HepG2 (cell line): ENCODE data around the gene ABCB6. TPM values are rescaled to one million over a fixed set of nuclear protein-coding genes. Genes with fewer than 3 reads are reported as not detected.

ENCODE experiments used
- ARHGAP35 ChIP-seq: sonication (generic); formaldehyde crosslinking; IDR thresholded peaks from 2 replicates; pipeline ENCODE4 v1.9.0; 2022; ENCODE audit warnings: mild to moderate bottlenecking, inconsistent platforms, moderate library complexity, missing genetic modification reagents, borderline replicate concordance
- CBX5 ChIP-seq: sonication (generic); formaldehyde crosslinking; IDR thresholded peaks from 2 replicates; pipeline ENCODE4 v1.4.0; 2020; ENCODE audit warnings: missing genetic modification reagents, borderline replicate concordance
- GABPA ChIP-seq, 2 experiments: IDR thresholded peaks; 2 replicates each; pipeline ENCODE4 v1.6.1; 2011 to 2016; ENCODE audit warnings: low read depth in 2 of 2, low read length in 1 of 2, missing biosample characterization in 1 of 2, missing genetic modification characterization in 1 of 2
- HMG20B ChIP-seq: conservative IDR thresholded peaks from 2 replicates; pipeline ENCODE4 v1.6.1; 2016; ENCODE audit warnings: missing genetic modification reagents, missing compliant biosample characterization
- IKZF4 ChIP-seq: sonication (generic); formaldehyde crosslinking; IDR thresholded peaks from 2 replicates; pipeline ENCODE4 v1.5.1; 2020; ENCODE audit warnings: borderline replicate concordance, mild to moderate bottlenecking, low read depth, missing genetic modification reagents; ENCODE audit errors: not compliant biosample characterization
- ISL2 ChIP-seq: sonication (generic); formaldehyde crosslinking; IDR thresholded peaks from 2 replicates; pipeline ENCODE4 v1.5.0; 2020; ENCODE audit warnings: missing genetic modification reagents
- KDM2A ChIP-seq: sonication (generic); formaldehyde crosslinking; IDR thresholded peaks from 2 replicates; pipeline ENCODE4 v1.4.0; 2020; ENCODE audit warnings: low read depth, missing genetic modification reagents, borderline replicate concordance
- MEIS1 ChIP-seq: sonication (generic); formaldehyde crosslinking; IDR thresholded peaks from 2 replicates; pipeline ENCODE4 v1.9.0; 2021; ENCODE audit warnings: mild to moderate bottlenecking, missing genetic modification reagents, moderate library complexity, borderline replicate concordance
- MNT ChIP-seq: fragments of 450-650 bp; IDR thresholded peaks from 2 replicates; pipeline ENCODE4 v1.6.1; 2016
- NFE2 ChIP-seq: sonication (generic); formaldehyde crosslinking; IDR thresholded peaks from 2 replicates; pipeline ENCODE4 v1.4.0; 2020; ENCODE audit warnings: missing genetic modification reagents
- PHF21A ChIP-seq: sonication (generic); formaldehyde crosslinking; IDR thresholded peaks from 2 replicates; pipeline ENCODE4 v1.5.0; 2020; ENCODE audit warnings: mild to moderate bottlenecking, missing genetic modification reagents
- ZNF207 ChIP-seq: fragments of 450-650 bp; IDR thresholded peaks from 2 replicates; pipeline ENCODE4 v1.6.1; 2016; ENCODE audit warnings: antibody characterized with exemption, borderline replicate concordance
- ZNF234 ChIP-seq: sonication (generic); formaldehyde crosslinking; conservative IDR thresholded peaks from 2 replicates; pipeline ENCODE4 v1.5.1; 2020; ENCODE audit warnings: mild to moderate bottlenecking, missing genetic modification reagents
- ZNF44 ChIP-seq: sonication (generic); formaldehyde crosslinking; IDR thresholded peaks from 2 replicates; pipeline ENCODE4 v1.5.1; 2020; ENCODE audit warnings: mild to moderate bottlenecking, missing genetic modification reagents
- ZNF446 ChIP-seq: sonication (generic); formaldehyde crosslinking; IDR thresholded peaks from 2 replicates; pipeline ENCODE4 v1.5.0; 2020; ENCODE audit warnings: mild to moderate bottlenecking, missing genetic modification reagents
- ZNF510 ChIP-seq: sonication (generic); formaldehyde crosslinking; IDR thresholded peaks from 2 replicates; pipeline ENCODE4 v1.4.0; 2020; ENCODE audit warnings: low read depth, mild to moderate bottlenecking, missing genetic modification reagents
- ZNF552 ChIP-seq: sonication (generic); formaldehyde crosslinking; IDR thresholded peaks from 2 replicates; pipeline ENCODE4 v1.9.0; 2022; ENCODE audit warnings: missing genetic modification reagents, mild to moderate bottlenecking, borderline replicate concordance
- ZNF761 ChIP-seq: sonication (generic); formaldehyde crosslinking; conservative IDR thresholded peaks from 2 replicates; pipeline ENCODE4 v1.4.0; 2020; ENCODE audit warnings: mild to moderate bottlenecking, missing genetic modification reagents
- polyA plus RNA-seq, 8 experiments: library from polyadenylated mRNA; depleted of rRNA in 3 of 8; stranded (reverse) in 7 of 8; unstranded in 1 of 8; fragments of >200 nt; fragmentation: Illumina TruSeq in 4 of 8; extraction: Trizol in 4 of 8; gene quantifications; 2 replicates each; pipeline versions ENCODE4 v1.2.1 to v1.2.3, GENCODE V29; 2011 to 2016; ENCODE audit warnings: low read depth in 4 of 8, missing spikeins in 1 of 8, mixed read lengths in 1 of 8; ENCODE audit not compliant: insufficient read depth in 1 of 8
- total RNA-seq, 5 experiments: library from RNA; depleted of rRNA; stranded (reverse); fragments of >200 nt; fragmentation: Illumina TruSeq; extraction: Trizol; gene quantifications; 2 replicates each; pipeline ENCODE4 v1.2.3, GENCODE V29; 2016; ENCODE audit warnings: low read depth in 1 of 5
- TF ChIP-seq, protein P1 (sequence below): fragments of 450-650 bp; IDR thresholded peaks from 2 replicates; pipeline ENCODE4 v1.6.1; 2017; ENCODE audit warnings: mild to moderate bottlenecking
- TF ChIP-seq, protein P2 (sequence below): sonication (generic); formaldehyde crosslinking; IDR thresholded peaks from 2 replicates; pipeline ENCODE4 v1.4.0; 2020; ENCODE audit warnings: mild to moderate bottlenecking, missing genetic modification reagents
- TF ChIP-seq, protein P3 (sequence below): sonication (generic); formaldehyde crosslinking; IDR thresholded peaks from 2 replicates; pipeline ENCODE4 v1.4.0; 2020; ENCODE audit warnings: missing genetic modification reagents; ENCODE audit errors: not compliant biosample characterization

Gene ABCB6
- total and polyA plus RNA-seq, 2 of the 13 experiments (the other 11 are each of a cell fraction or from before 2014, with no cell fraction given) = 91.1 to 137 TPM

DNA sequence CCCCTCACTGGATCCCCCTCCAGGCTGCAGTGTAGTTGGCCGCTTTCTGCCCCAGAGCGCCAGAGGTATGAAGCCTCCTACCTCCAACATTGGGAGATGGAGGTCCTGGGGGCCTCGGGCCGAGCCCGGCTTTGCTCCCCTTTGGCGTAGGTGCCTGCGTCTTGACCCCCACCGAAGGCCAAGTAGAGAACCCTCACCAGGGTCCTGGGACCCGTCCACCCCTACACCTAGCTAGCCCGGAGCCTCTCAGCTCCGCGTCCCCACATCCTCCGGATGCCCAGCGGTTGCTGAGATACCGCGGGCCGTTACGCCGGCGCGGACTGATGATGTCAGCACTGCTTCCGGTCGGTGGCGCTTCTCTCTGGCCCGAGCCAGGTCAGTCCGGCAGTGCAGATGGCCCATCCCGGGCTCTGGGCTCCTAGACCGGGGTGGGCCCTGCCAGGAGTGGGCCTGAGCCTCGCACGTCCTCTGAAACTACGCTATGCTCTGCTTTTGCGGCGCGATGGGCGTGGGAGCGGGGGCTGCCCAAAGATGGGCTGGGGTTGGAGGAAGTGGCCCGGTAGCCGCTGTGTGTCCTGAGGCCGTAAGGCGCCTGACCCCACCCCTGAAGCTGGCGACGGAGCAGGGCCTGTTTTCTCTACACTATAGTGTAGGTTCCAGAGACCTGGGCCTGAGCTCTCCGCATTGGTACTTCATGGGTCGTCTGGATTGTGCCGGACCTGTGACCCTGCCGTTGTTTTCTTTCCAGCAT, 26.6 kb upstream of the ABCB6 start, which contains the start of the genes GLB1L and STK16 (continued):
- TF ChIP-seq, protein P1, sequence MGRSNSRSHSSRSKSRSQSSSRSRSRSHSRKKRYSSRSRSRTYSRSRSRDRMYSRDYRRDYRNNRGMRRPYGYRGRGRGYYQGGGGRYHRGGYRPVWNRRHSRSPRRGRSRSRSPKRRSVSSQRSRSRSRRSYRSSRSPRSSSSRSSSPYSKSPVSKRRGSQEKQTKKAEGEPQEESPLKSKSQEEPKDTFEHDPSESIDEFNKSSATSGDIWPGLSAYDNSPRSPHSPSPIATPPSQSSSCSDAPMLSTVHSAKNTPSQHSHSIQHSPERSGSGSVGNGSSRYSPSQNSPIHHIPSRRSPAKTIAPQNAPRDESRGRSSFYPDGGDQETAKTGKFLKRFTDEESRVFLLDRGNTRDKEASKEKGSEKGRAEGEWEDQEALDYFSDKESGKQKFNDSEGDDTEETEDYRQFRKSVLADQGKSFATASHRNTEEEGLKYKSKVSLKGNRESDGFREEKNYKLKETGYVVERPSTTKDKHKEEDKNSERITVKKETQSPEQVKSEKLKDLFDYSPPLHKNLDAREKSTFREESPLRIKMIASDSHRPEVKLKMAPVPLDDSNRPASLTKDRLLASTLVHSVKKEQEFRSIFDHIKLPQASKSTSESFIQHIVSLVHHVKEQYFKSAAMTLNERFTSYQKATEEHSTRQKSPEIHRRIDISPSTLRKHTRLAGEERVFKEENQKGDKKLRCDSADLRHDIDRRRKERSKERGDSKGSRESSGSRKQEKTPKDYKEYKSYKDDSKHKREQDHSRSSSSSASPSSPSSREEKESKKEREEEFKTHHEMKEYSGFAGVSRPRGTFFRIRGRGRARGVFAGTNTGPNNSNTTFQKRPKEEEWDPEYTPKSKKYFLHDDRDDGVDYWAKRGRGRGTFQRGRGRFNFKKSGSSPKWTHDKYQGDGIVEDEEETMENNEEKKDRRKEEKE = no peak
- TF ChIP-seq MEIS1 (CRISPR knock-in tag) (peak; percentile 93), ZNF207 (no peak), ZNF510 (CRISPR knock-in tag) (peak; percentile 91), GABPA (IDR thresholded peaks at IDR 0.05; ENCODE audit: low read depth, low read length) (no peak), GABPA (CRISPR knock-in tag; IDR thresholded peaks at IDR 0.05; ENCODE audit: low read depth) (peak; percentile 99), CBX5 (peak; percentile 79; the same call in 1 of the 2 replicates), PHF21A (peak; percentile 93), ARHGAP35 (CRISPR knock-in tag) (peak; percentile 92), HMG20B (peak; percentile 42), ZNF44 (CRISPR knock-in tag) (0 out of 2 replicates have a peak, but pooled peaks have one; percentile 68), ZNF552 (CRISPR knock-in tag) (0 out of 2 replicates have a peak, but pooled peaks have one; percentile 6), ZNF446 (CRISPR knock-in tag) (peak; percentile 37; the same call in 1 of the 2 replicates), NFE2 (CRISPR knock-in tag) (no peak), KDM2A (peak; percentile 98), ISL2 (CRISPR knock-in tag) (peak; percentile 84), IKZF4 (peak; percentile 94), ZNF234 (0 out of 2 replicates have a peak, but pooled peaks have one; percentile 71), MNT (peak; percentile 34; the same call in 1 of the 2 replicates), ZNF761 (peak; percentile 60; the same call in 1 of the 2 replicates)
- TF ChIP-seq, protein P2, sequence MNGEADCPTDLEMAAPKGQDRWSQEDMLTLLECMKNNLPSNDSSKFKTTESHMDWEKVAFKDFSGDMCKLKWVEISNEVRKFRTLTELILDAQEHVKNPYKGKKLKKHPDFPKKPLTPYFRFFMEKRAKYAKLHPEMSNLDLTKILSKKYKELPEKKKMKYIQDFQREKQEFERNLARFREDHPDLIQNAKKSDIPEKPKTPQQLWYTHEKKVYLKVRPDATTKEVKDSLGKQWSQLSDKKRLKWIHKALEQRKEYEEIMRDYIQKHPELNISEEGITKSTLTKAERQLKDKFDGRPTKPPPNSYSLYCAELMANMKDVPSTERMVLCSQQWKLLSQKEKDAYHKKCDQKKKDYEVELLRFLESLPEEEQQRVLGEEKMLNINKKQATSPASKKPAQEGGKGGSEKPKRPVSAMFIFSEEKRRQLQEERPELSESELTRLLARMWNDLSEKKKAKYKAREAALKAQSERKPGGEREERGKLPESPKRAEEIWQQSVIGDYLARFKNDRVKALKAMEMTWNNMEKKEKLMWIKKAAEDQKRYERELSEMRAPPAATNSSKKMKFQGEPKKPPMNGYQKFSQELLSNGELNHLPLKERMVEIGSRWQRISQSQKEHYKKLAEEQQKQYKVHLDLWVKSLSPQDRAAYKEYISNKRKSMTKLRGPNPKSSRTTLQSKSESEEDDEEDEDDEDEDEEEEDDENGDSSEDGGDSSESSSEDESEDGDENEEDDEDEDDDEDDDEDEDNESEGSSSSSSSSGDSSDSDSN (CRISPR knock-in tag) = peak; percentile 96
- TF ChIP-seq, protein P3, sequence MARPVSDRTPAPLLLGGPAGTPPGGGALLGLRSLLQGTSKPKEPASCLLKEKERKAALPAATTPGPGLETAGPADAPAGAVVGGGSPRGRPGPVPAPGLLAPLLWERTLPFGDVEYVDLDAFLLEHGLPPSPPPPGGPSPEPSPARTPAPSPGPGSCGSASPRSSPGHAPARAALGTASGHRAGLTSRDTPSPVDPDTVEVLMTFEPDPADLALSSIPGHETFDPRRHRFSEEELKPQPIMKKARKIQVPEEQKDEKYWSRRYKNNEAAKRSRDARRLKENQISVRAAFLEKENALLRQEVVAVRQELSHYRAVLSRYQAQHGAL (CRISPR knock-in tag) = no peak
